ENCODE data around the gene TNFAIP1. TPM values are rescaled to one million over a fixed set of nuclear protein-coding genes. Genes with fewer than 3 reads are reported as not detected.

Gene TNFAIP1
- total RNA-seq, 4 donors from 2014 or later = 23.7 to 43.8 (median 34.8) TPM

GRCh38 chr17:28392491-28392890, 56.9 kb downstream of the TNFAIP1 start:
- intact Hi-C loops (cut with DNase I) = no loop called here
- TF ChIP-seq CTCF (IDR thresholded peaks at IDR 0.05) = no peak
- no peak for TF ChIP-seq POLR2AphosphoS5 (IDR thresholded peaks at IDR 0.05)
- no peak for TF ChIP-seq POLR2A (IDR thresholded peaks at IDR 0.05; ENCODE audit: low read depth)
- no peak for TF ChIP-seq EP300 (IDR thresholded peaks at IDR 0.05)
- peaks cover 32 to 100% (median 80%) of the 10 kb centered on the region in 4 donors for H3K36me3 ChIP-seq

DNA sequence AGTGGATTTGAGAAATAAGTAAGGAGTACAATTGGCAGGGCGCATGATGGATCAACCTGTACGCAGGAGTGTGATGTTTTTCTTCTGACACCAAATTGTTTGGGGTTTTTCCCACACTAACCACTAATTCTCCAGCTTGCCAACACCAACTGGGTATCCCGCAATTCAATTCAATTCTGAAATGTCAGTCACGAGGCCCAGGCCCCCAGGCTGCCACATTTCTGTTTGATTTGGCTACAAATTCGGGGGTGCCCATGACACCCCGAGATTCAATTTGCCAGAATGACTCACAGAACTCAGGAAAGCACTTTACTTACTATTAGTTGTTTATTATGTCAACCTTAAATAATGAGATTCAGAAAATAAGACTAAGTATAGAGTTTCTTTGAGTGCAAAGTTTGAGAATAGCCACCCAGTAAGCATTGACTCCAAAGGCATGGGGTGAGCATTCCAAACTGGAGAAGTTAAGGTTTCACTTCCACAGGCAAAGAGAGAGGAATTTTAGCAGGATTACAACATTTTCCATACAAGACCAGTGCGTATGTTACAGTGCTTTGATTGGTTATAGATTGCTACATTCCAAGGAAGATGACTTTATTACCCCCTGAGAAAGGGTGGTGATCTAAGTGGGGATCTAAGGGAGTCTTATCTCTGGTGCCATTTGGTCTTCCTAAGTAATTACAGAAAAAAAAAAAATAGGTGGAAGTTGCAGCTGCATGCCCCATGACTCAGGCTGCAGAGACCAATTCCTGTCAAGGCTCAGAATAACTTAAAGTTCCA, 59.0 kb downstream of the TNFAIP1 start:
- no peaks in the 10 kb centered on the region for H3K27me3 ChIP-seq
- H3K27ac ChIP-seq (replicated peaks in 1 of 4) = no peak overlapping the region
- H3K9me3 ChIP-seq = no peaks in the 10 kb centered on the region
- peaks cover 15 to 100% (median 68%) of the 10 kb centered on the region in 4 donors for H3K36me3 ChIP-seq
- no peaks in the 10 kb centered on the region for H3K4me1 ChIP-seq
- WGBS = 78% methylated on average over 7 of the region's 7 CpGs
- TF ChIP-seq POLR2A (IDR thresholded peaks at IDR 0.05; ENCODE audit: low read depth) (no peak), CTCF (IDR thresholded peaks at IDR 0.05) (no peak), EP300 (IDR thresholded peaks at IDR 0.05) (no peak), POLR2AphosphoS5 (IDR thresholded peaks at IDR 0.05) (no peak)
- intact Hi-C loops (cut with DNase I) = no loop called here
- H3K4me3 ChIP-seq = no peak overlapping the region
- no peak for DNase-seq (ENCODE audit: extremely low spot score)

More at GRCh38 chr17:28392491-28392890, 56.9 kb downstream of the TNFAIP1 start:
- 78% methylated on average over 10 of the region's 10 CpGs for WGBS
- H3K27me3 ChIP-seq = no peaks in the 10 kb centered on the region
- no peak for DNase-seq (ENCODE audit: extremely low spot score)
- no peaks in the 10 kb centered on the region for H3K4me1 ChIP-seq
- no peak overlapping the region for H3K4me3 ChIP-seq
- H3K27ac ChIP-seq (replicated peaks in 1 of 4) = no peak overlapping the region
- no peaks in the 10 kb centered on the region for H3K9me3 ChIP-seq

- DNase-seq (ENCODE audit: extremely low spot score) = no peak
- WGBS = 100% methylated on average over 1 of the region's 2 CpGs
- H3K36me3 ChIP-seq = peaks cover 15 to 100% (median 68%) of the 10 kb centered on the region in 4 donors
These were observed 59.9 kb downstream of the TNFAIP1 start for GRCh38 chr17:28395426-28395825.

DNA sequence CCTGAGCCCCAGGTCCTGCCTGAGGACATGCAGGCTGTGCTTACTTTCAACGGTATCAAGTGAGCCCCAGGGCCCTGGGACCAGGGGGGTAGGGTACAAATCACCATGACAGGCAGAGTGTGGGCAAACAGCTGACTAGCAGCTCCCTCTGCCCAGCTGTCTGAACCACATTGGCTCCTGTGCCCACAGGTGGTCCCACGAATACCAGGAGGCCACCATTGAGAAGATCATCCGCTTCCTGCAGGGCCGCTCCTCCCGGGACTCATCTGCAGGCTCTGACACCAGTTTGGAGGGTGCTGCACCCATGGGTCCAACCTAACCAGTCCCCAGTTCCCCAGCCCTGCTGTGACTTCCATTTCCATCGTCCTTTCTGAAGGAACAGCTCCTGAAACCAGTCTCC, 60.4 kb downstream of the TNFAIP1 start:
- Histone ChIP-seq H3K36me3 (peaks cover 14 to 98% (median 64%) of the 10 kb centered on the region in 4 donors), H3K4me3 (no peak overlapping the region), H3K9me3 (no peaks in the 10 kb centered on the region), H3K4me1 (no peaks in the 10 kb centered on the region), H3K27ac (replicated peaks in 1 of 4) (no peak overlapping the region), H3K27me3 (no peaks in the 10 kb centered on the region)
- TF ChIP-seq EP300 (IDR thresholded peaks at IDR 0.05) (no peak), POLR2A (IDR thresholded peaks at IDR 0.05; ENCODE audit: low read depth) (no peak), CTCF (IDR thresholded peaks at IDR 0.05) (no peak), POLR2AphosphoS5 (IDR thresholded peaks at IDR 0.05) (no peak)
- WGBS = 92% methylated on average over 6 of the region's 6 CpGs
- DNase-seq (ENCODE audit: extremely low spot score) = no peak
- intact Hi-C loops (cut with DNase I) = no loop called here

More at GRCh38 chr17:28395426-28395825, 59.9 kb downstream of the TNFAIP1 start:
- intact Hi-C loops (cut with DNase I) = no loop called here
- Histone ChIP-seq H3K4me1 (no peaks in the 10 kb centered on the region), H3K27me3 (no peaks in the 10 kb centered on the region), H3K4me3 (no peak overlapping the region), H3K27ac (replicated peaks in 1 of 4) (no peak overlapping the region), H3K9me3 (no peaks in the 10 kb centered on the region)
- TF ChIP-seq CTCF (IDR thresholded peaks at IDR 0.05) (no peak), POLR2AphosphoS5 (IDR thresholded peaks at IDR 0.05) (no peak), EP300 (IDR thresholded peaks at IDR 0.05) (no peak), POLR2A (IDR thresholded peaks at IDR 0.05; ENCODE audit: low read depth) (no peak)

Other genes starting within 250 kb of the TNFAIP1 start
- 10 to 100 TPM in 3 of 4 donors, 1 to 10 TPM in 1; 5.8 to 10.8 (median 10.1) TPM for gene TMEM97, start 16.6 kb upstream of the TNFAIP1 start, total RNA-seq
- 10 to 100 TPM; 41.3 to 63.5 (median 47.0) TPM for gene IFT20, start 289 bp upstream of the TNFAIP1 start, total RNA-seq
- gene POLDIP2, start 21.8 kb downstream of the TNFAIP1 start, total RNA-seq = 10 to 100 TPM; 67.7 to 97.5 (median 81.4) TPM
- gene SEBOX, start 29.4 kb downstream of the TNFAIP1 start, total RNA-seq = not detected
- 1 to 10 TPM in 1 of 4 donors, under 1 TPM in 3; under 0.01 to 1.3 (median 0.58) TPM for gene VTN, start 34.5 kb downstream of the TNFAIP1 start, total RNA-seq
- 10 to 100 TPM in 3 of 4 donors, 1 to 10 TPM in 1; 8.3 to 24.9 (median 13.8) TPM for gene SARM1, start 35.9 kb downstream of the TNFAIP1 start, total RNA-seq
- gene SLC46A1, start 70.5 kb downstream of the TNFAIP1 start, total RNA-seq = 1 to 10 TPM; 4.6 to 9.6 (median 7.4) TPM
- gene SLC13A2, start 137.9 kb downstream of the TNFAIP1 start, total RNA-seq = not detected
- not detected for gene FOXN1, start 170.6 kb downstream of the TNFAIP1 start, total RNA-seq
- gene UNC119, start 216.9 kb downstream of the TNFAIP1 start, total RNA-seq = 10 to 100 TPM; 16.1 to 36.3 (median 23.2) TPM
- gene PIGS, start 235.8 kb downstream of the TNFAIP1 start, total RNA-seq = 10 to 100 TPM; 41.9 to 55.5 (median 47.2) TPM
- gene ALDOC, start 241.1 kb downstream of the TNFAIP1 start, total RNA-seq = 10 to 100 TPM; 21.6 to 49.5 (median 27.5) TPM